OCI-LY1 (cell line): Measurements from ENCODE around the gene KDM7A.
"Not testable (repeated sequence)": the region's sequence is repeated elsewhere in the genome, so short reads cannot be mapped to it uniquely, and the experiment has no call there.

Experiments
- H2AFZ ChIP-seq: fragments of 200-600 bp; sonication (generic), shearing (Covaris generic); 2 replicates; pipeline ENCODE4 v1.6.0; 2014; ENCODE audit warnings: antibody characterized with exemption, mild to moderate bottlenecking, low read length
- H3F3A ChIP-seq: fragments of 200-600 bp; sonication (generic), shearing (Covaris generic); 2 replicates; pipeline ENCODE4 v1.6.0; 2014; ENCODE audit warnings: mild to moderate bottlenecking, antibody characterized with exemption, low read length, moderate library complexity; ENCODE audit not compliant: insufficient read depth
- H3K27ac ChIP-seq: fragments of 200-600 bp; sonication (generic); 2 replicates; pipeline ENCODE4 v1.5.1; 2014; ENCODE audit warnings: low read length, mixed run types, mild to moderate bottlenecking, low read depth; ENCODE audit not compliant: poor library complexity, severe bottlenecking
- H3K27me3 ChIP-seq: fragments of 200-600 bp; sonication (generic); 2 replicates; pipeline ENCODE4 v1.6.0; 2014; ENCODE audit warnings: antibody characterized with exemption, mild to moderate bottlenecking, low read length, moderate library complexity; ENCODE audit not compliant: insufficient read depth
- H3K36me3 ChIP-seq: fragments of 200-600 bp; sonication (generic); 2 replicates; pipeline ENCODE4 v1.6.1; 2014; ENCODE audit warnings: mild to moderate bottlenecking, antibody characterized with exemption, low read length, moderate library complexity, mixed read lengths; ENCODE audit not compliant: insufficient read depth
- H3K4me1 ChIP-seq: fragments of 200-600 bp; sonication (generic); 2 replicates; pipeline ENCODE4 v1.5.1; 2014; ENCODE audit warnings: mild to moderate bottlenecking, low read length, moderate library complexity; ENCODE audit not compliant: insufficient read depth, severe bottlenecking
- H3K4me2 ChIP-seq: fragments of 200-600 bp; sonication (generic), shearing (Covaris generic); 2 replicates; pipeline ENCODE4 v1.6.1; 2014; ENCODE audit warnings: low read length
- H3K4me3 ChIP-seq: fragments of 200-600 bp; sonication (generic); 2 replicates; pipeline ENCODE4 v1.5.1; 2014; ENCODE audit warnings: low read length, low read depth, mild to moderate bottlenecking, mixed read lengths; ENCODE audit not compliant: poor library complexity, severe bottlenecking
- H3K79me2 ChIP-seq: fragments of 200-600 bp; shearing (Covaris generic); 2 replicates; pipeline ENCODE4 v1.6.1; 2016; ENCODE audit warnings: mixed run types, low read length, mixed read lengths; ENCODE audit not compliant: insufficient read depth
- H3K9ac ChIP-seq: fragments of 200-600 bp; sonication (generic), shearing (Covaris generic); 2 replicates; pipeline ENCODE4 v1.6.1; 2014; ENCODE audit warnings: mild to moderate bottlenecking, low read length, mixed read lengths
- H3K9me2 ChIP-seq: fragments of 200-600 bp; sonication (generic), shearing (Covaris generic); 2 replicates; pipeline ENCODE4 v1.6.1; 2014; ENCODE audit warnings: low read depth, mild to moderate bottlenecking, low read length, mixed read lengths
- H3K9me3 ChIP-seq: fragments of 200-600 bp; shearing (Covaris generic); 2 replicates; pipeline ENCODE4 v1.6.1; 2014; ENCODE audit warnings: low read length, mixed read lengths
- H4K20me1 ChIP-seq: fragments of 200-600 bp; sonication (generic), shearing (Covaris generic); 2 replicates; pipeline ENCODE4 v1.6.0; 2016; ENCODE audit warnings: mild to moderate bottlenecking, low read length; ENCODE audit not compliant: insufficient read depth
- EZH2 ChIP-seq: fragments of 200-600 bp; sonication (generic), shearing (Covaris generic); IDR thresholded peaks from 2 replicates; pipeline ENCODE4 v1.8.0; 2017; ENCODE audit warnings: borderline replicate concordance, mixed run types, mild to moderate bottlenecking, antibody characterized with exemption, low read length, moderate library complexity, mixed read lengths
- TF ChIP-seq, protein P1 (sequence below): fragments of 200-600 bp; sonication (generic), shearing (Covaris generic); IDR thresholded peaks from 2 replicates; pipeline ENCODE4 v1.5.1; 2017; ENCODE audit warnings: mild to moderate bottlenecking, antibody characterized with exemption, low read length, moderate library complexity, mixed read lengths

The KDM7A gene

DNA sequence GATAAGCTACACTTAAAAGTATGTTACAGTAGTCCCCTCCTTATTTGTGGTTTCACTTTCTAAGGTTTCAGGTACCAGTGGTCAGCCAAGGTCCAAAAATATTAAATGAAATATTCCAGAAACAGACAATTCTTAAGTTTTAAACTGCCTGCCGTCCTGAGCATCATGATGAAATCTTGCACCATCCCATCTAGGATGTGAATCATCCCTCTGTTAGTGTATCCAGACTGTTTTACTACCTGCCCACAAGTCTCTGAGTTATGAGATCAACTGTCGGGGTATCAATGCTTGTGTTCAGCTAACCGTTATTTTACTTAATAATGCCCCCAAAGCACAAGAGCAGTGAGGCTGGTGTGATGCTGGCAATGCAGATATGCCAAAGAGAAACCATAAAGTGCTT is 11.4 kb downstream of the KDM7A start:
- TF ChIP-seq EZH2 = no peak
- TF ChIP-seq, protein P1, sequence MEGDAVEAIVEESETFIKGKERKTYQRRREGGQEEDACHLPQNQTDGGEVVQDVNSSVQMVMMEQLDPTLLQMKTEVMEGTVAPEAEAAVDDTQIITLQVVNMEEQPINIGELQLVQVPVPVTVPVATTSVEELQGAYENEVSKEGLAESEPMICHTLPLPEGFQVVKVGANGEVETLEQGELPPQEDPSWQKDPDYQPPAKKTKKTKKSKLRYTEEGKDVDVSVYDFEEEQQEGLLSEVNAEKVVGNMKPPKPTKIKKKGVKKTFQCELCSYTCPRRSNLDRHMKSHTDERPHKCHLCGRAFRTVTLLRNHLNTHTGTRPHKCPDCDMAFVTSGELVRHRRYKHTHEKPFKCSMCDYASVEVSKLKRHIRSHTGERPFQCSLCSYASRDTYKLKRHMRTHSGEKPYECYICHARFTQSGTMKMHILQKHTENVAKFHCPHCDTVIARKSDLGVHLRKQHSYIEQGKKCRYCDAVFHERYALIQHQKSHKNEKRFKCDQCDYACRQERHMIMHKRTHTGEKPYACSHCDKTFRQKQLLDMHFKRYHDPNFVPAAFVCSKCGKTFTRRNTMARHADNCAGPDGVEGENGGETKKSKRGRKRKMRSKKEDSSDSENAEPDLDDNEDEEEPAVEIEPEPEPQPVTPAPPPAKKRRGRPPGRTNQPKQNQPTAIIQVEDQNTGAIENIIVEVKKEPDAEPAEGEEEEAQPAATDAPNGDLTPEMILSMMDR = no peak
- Histone ChIP-seq H3K9ac (no peak overlapping the region), H4K20me1 (peaks cover 13% of the 10 kb centered on the region), H3K27ac (no peak overlapping the region), H3K4me1 (no peaks in the 10 kb centered on the region), H3F3A (no peaks in the 10 kb centered on the region), H3K4me3 (no peak overlapping the region), H3K9me2 (no peaks in the 10 kb centered on the region), H3K9me3 (no peaks in the 10 kb centered on the region), H2AFZ (no peak overlapping the region), H3K79me2 (no peaks in the 10 kb centered on the region), H3K36me3 (no peaks in the 10 kb centered on the region), H3K27me3 (no peaks in the 10 kb centered on the region), H3K4me2 (no peak overlapping the region)

DNA sequence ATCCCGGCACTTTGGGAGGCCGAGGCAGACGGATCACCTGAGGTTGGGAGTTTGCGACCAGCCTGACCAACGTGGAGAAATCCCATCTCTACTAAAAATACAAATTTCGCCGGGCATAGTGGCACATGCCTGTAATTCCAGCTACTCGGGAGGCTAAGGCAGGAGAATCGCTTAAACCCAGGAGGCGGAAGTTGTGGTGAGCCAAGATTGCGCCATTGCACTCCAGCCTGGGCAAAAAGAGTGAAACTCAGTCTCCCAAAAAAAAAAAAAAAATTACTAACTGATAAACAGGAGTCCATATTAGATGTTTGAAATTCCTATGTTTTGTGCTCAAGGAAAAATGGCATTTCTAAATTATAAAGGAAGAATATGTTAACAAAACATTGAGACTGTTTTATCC is 14.7 kb downstream of the KDM7A start:
- not testable (repeated sequence) for H3K79me2 ChIP-seq, H3K9ac ChIP-seq, H3K9me2 ChIP-seq, H3K27me3 ChIP-seq, H3K36me3 ChIP-seq, H3K4me2 ChIP-seq, H2AFZ ChIP-seq, H3K4me1 ChIP-seq, H3K9me3 ChIP-seq, H3K4me3 ChIP-seq, H3F3A ChIP-seq, H3K27ac ChIP-seq
- peaks cover 11% of the 10 kb centered on the region for H4K20me1 ChIP-seq

DNA sequence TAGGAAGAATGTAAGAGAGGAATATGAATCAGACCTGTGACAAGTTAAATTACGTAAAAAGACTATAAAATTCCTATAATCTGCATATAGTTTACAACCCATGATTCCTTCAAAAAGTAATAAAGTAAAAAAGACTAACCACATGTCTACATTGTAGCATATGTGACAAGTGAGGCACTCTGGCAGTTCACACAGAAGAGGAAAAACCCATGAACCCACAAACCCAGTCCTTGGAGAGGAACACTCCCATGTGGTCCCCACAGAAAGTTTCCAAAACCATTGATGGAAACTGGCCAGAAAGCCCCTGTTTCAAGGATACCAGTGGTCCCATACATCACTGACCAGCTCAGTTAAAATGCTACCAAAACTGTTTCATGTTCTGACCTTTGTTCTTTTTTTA is 15.7 kb downstream of the KDM7A start:
- Histone ChIP-seq H3K4me3 (no peak overlapping the region), H3K79me2 (no peaks in the 10 kb centered on the region), H2AFZ (no peak overlapping the region), H4K20me1 (peaks cover 9% of the 10 kb centered on the region), H3K27ac (no peak overlapping the region), H3F3A (no peaks in the 10 kb centered on the region), H3K4me2 (no peak overlapping the region), H3K4me1 (no peaks in the 10 kb centered on the region), H3K27me3 (no peaks in the 10 kb centered on the region), H3K9ac (no peak overlapping the region), H3K36me3 (no peaks in the 10 kb centered on the region), H3K9me2 (no peaks in the 10 kb centered on the region), H3K9me3 (no peaks in the 10 kb centered on the region)
- TF ChIP-seq, protein P1 = no peak
- no peak for TF ChIP-seq EZH2

DNA sequence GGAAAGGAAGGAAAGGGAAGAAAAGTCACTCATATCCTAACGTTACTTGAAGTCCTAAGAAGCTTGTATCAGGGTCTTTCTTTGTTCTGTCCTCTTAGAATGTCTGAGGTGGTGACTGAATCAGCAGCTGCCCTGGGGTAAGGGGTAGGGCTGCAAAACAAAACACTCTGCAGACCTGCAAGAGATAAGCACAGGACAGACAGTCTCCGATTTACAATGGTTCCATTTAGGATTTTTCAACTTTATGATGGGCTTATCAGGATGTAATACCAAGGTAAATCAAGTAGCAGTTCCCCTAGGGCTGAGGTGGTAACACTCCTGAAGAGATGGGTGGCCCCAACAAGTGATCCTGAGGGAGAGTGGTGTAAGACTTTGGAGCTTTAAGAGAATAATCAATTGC is 16.5 kb downstream of the KDM7A start:
- H4K20me1 ChIP-seq = peaks cover 11% of the 10 kb centered on the region
- H3K9me2 ChIP-seq = no peaks in the 10 kb centered on the region
- H3K9ac ChIP-seq = no peak overlapping the region
- H3K4me1 ChIP-seq = no peaks in the 10 kb centered on the region
- H3K79me2 ChIP-seq = no peaks in the 10 kb centered on the region
- H3K27ac ChIP-seq = no peak overlapping the region
- no peak overlapping the region for H3K4me3 ChIP-seq
- no peaks in the 10 kb centered on the region for H3K27me3 ChIP-seq
- TF ChIP-seq, protein P1 = no peak
- no peak for TF ChIP-seq EZH2
- H3F3A ChIP-seq = no peaks in the 10 kb centered on the region
- H3K36me3 ChIP-seq = no peaks in the 10 kb centered on the region
- H3K4me2 ChIP-seq = no peak overlapping the region
- no peak overlapping the region for H2AFZ ChIP-seq
- no peaks in the 10 kb centered on the region for H3K9me3 ChIP-seq
